ENCODE data around the gene KRT20.
A peak's percentile ranks its signal among the peaks of the same experiment; 100 is the strongest.

KRT20 gene

GRCh38 chr17:40852364-40852763 is 32.7 kb downstream of the KRT20 start:
- no peak for DNase-seq (ENCODE audit: low read depth in 2 of 2)

- no peak for DNase-seq (ENCODE audit: low read depth in 2 of 2)
Observed at GRCh38 chr17:40850293-40850972, 34.6 kb downstream of the KRT20 start.

GRCh38 chr17:40849723-40850122 is 35.3 kb downstream of the KRT20 start:
- no peak for DNase-seq (ENCODE audit: low read depth in 2 of 2)

GRCh38 chr17:40848583-40849235 is 36.3 kb downstream of the KRT20 start:
- DNase-seq (ENCODE audit: low read depth in 2 of 2) = no peak

GRCh38 chr17:40846515-40847144 is 38.4 kb downstream of the KRT20 start:
- no peak for DNase-seq (ENCODE audit: low read depth in 2 of 2)

GRCh38 chr17:40844671-40845107 is 40.4 kb downstream of the KRT20 start:
- DNase-seq (ENCODE audit: low read depth in 2 of 2) = no peak

GRCh38 chr17:40843242-40843641 is 41.8 kb downstream of the KRT20 start:
- DNase-seq (ENCODE audit: low read depth in 2 of 2) = no peak

GRCh38 chr17:40841246-40841645 is 43.8 kb downstream of the KRT20 start:
- peak; percentile 40 to 43 for DNase-seq (ENCODE audit: low read depth in 2 of 2)

- no peak for DNase-seq (ENCODE audit: low read depth in 2 of 2)
Observed at GRCh38 chr17:40839194-40839593, 45.8 kb downstream of the KRT20 start.

GRCh38 chr17:40836020-40836419 is 49.0 kb downstream of the KRT20 start:
- no peak for DNase-seq (ENCODE audit: low read depth in 2 of 2)

GRCh38 chr17:40833882-40834281 is 51.2 kb downstream of the KRT20 start:
- DNase-seq (ENCODE audit: low read depth in 2 of 2) = no peak

- DNase-seq (ENCODE audit: low read depth in 2 of 2) = no peak
Observed at GRCh38 chr17:40832840-40833239, 52.2 kb downstream of the KRT20 start.

GRCh38 chr17:40830085-40830776 is 54.8 kb downstream of the KRT20 start:
- no peak for DNase-seq (ENCODE audit: low read depth in 2 of 2)

GRCh38 chr17:40828454-40829044 is 56.5 kb downstream of the KRT20 start:
- no peak for DNase-seq (ENCODE audit: low read depth in 2 of 2)

GRCh38 chr17:40827746-40828453 is 57.1 kb downstream of the KRT20 start:
- no peak for DNase-seq (ENCODE audit: low read depth in 2 of 2)
